GM12875 (cell line): ENCODE data around the gene IMPACT.

ENCODE experiments used
- H3K4me3 ChIP-seq: one replicate; pipeline ENCODE4 v1.5.1; 2011; ENCODE audit warnings: low read depth, low read length, control low read depth
- CTCF ChIP-seq: IDR thresholded peaks from 2 replicates; pipeline ENCODE4 v1.5.1; 2011; ENCODE audit warnings: low read depth, mild to moderate bottlenecking, control low read depth, inconsistent platforms, low read length, moderate library complexity, borderline replicate concordance; ENCODE audit not compliant: insufficient read depth

The IMPACT gene

DNA sequence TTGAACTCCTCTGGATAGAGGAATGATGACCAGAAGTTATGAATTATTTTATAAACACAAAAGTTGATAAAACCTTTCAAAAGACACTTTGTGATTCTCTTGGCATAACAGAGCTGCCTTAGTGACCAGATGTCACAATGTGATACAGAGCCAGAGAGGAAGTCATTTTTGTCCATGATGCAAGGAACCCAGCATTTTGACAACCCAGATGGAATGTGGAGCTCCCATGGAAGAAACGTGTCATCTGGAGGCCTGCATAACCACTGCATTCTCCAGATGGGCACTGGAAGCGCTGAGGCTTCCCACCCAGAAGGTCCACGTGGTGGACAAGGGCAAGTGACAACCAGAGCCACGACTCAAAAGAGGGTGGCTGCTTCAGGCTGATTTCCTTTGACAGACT lies 64.1 kb downstream of the IMPACT start:
- no peak overlapping the region for H3K4me3 ChIP-seq
- no peak for TF ChIP-seq CTCF

GRCh38 chr18:24491927-24492834 lies 65.7 kb downstream of the IMPACT start:
- no peak overlapping the region for H3K4me3 ChIP-seq
- no peak for TF ChIP-seq CTCF

- no peak overlapping the region for H3K4me3 ChIP-seq
- TF ChIP-seq CTCF: no peak
These were observed 68.1 kb downstream of the IMPACT start for GRCh38 chr18:24494586-24494985.

DNA sequence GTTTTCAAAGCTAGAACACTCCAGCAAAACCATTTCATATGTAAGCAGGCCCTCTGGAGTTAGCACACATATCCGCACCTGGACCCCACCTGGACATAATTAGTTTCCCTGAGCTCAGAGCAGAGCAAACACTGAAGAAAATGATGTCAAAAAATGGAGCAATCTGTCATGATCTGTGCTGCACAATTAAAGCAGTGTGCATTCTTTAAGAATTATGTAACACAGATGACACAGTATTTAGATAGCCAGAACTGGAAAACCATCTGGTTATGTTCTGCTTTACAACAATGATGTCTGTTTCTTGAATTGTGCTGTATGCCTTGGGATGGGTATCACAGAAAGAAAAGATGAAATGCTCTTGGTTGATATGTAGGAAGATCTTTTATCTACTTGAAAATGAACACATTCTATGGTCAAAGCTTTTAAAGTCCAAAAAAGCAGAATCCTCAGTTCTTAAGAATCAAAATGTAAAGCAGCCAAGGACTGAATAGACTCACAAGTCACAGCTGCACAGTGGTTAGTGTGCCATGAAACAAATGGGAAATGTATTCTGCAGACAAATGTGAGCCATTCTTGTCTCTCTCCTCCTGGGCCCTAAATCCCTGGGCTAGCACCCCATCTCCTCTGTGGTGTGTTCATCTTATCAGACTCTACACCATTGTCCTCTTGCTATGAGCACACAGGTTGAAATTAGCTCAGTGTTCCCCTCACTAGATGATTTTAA lies 70.7 kb downstream of the IMPACT start:
- no peak overlapping the region for H3K4me3 ChIP-seq
- TF ChIP-seq CTCF: no peak

GRCh38 chr18:24499814-24500213 lies 73.3 kb downstream of the IMPACT start:
- TF ChIP-seq CTCF: no peak

GRCh38 chr18:24500217-24500616 lies 73.7 kb downstream of the IMPACT start:
- no peak overlapping the region for H3K4me3 ChIP-seq
- no peak for TF ChIP-seq CTCF

More at GRCh38 chr18:24499814-24500213, 73.3 kb downstream of the IMPACT start:
- no peak overlapping the region for H3K4me3 ChIP-seq

DNA sequence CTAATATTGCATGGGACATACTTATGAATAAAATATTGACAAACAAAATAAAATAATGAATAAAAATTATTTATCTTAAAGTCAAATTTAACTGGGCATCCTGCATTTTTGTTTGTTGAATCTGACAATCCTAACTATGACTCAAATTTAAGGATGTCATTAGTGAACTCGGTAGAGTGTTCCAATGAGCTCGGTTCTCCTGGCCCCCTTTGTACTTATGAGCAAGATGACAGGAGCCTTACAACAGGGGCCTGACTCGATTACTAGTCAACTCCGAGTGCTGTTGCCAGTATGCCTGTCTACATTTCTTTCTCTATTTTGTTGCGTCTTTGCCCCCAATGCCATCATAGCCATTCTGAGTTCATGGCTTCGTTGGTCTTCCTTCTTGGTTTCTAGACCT lies 74.3 kb downstream of the IMPACT start:
- TF ChIP-seq CTCF: no peak
- H3K4me3 ChIP-seq: no peak overlapping the region
